ENCODE data around the gene PEX14.

Gene PEX14

DNA sequence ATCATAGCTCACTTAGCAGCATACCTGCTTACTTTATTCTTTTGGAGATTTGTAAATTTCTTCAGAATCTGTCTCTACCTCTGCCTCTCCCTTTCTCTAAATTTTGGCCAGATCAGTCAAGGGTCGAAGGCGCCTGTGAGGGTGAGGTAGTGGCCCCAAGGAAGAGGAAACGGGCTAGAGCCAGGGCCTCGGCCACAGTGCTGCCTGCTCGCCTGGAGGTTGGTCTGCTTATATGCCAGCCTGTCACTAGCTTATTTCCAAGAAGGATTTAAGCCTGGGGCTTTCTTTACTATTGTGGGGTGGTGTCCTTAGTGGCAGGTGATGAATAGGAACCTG lies 19.6 kb downstream of the PEX14 start:
- peaks cover 70% of the 10 kb centered on the region for H3K79me2 ChIP-seq (ENCODE audit: insufficient read depth, low read length)
- H3F3A ChIP-seq (ENCODE audit: insufficient read depth), result no peaks in the 10 kb centered on the region
- no peak overlapping the region for H3K9ac ChIP-seq (ENCODE audit: low read length)
- no peaks in the 10 kb centered on the region for H4K20me1 ChIP-seq (ENCODE audit: low read depth, low read length)
- TF ChIP-seq EZH2phosphoT487 (conservative IDR thresholded peaks at IDR 0.05; ENCODE audit: low read length), result no peak
- TF ChIP-seq, protein P1, sequence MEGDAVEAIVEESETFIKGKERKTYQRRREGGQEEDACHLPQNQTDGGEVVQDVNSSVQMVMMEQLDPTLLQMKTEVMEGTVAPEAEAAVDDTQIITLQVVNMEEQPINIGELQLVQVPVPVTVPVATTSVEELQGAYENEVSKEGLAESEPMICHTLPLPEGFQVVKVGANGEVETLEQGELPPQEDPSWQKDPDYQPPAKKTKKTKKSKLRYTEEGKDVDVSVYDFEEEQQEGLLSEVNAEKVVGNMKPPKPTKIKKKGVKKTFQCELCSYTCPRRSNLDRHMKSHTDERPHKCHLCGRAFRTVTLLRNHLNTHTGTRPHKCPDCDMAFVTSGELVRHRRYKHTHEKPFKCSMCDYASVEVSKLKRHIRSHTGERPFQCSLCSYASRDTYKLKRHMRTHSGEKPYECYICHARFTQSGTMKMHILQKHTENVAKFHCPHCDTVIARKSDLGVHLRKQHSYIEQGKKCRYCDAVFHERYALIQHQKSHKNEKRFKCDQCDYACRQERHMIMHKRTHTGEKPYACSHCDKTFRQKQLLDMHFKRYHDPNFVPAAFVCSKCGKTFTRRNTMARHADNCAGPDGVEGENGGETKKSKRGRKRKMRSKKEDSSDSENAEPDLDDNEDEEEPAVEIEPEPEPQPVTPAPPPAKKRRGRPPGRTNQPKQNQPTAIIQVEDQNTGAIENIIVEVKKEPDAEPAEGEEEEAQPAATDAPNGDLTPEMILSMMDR (IDR thresholded peaks at IDR 0.05; ENCODE audit: insufficient read depth, low read length, poor library complexity, severe bottlenecking), result no peak
- no peak overlapping the region for H3K4me3 ChIP-seq (ENCODE audit: insufficient read depth, low read length, poor library complexity, severe bottlenecking)
- no peaks in the 10 kb centered on the region for H3K9me2 ChIP-seq (replicated peaks; ENCODE audit: insufficient read depth, low read length)
- H3K9me3 ChIP-seq (ENCODE audit: insufficient read depth, low read length), result no peaks in the 10 kb centered on the region
- no peak overlapping the region for H3K27ac ChIP-seq (ENCODE audit: low read depth, low read length)
- H3K27me3 ChIP-seq (ENCODE audit: low read length), result no peaks in the 10 kb centered on the region
- no peaks in the 10 kb centered on the region for H3K36me3 ChIP-seq (ENCODE audit: low read length)
- no peak overlapping the region for H3K4me2 ChIP-seq (ENCODE audit: low read depth, low read length, poor library complexity, severe bottlenecking)
- no peak overlapping the region for H2AFZ ChIP-seq (ENCODE audit: low read depth, low read length, severe bottlenecking)

DNA sequence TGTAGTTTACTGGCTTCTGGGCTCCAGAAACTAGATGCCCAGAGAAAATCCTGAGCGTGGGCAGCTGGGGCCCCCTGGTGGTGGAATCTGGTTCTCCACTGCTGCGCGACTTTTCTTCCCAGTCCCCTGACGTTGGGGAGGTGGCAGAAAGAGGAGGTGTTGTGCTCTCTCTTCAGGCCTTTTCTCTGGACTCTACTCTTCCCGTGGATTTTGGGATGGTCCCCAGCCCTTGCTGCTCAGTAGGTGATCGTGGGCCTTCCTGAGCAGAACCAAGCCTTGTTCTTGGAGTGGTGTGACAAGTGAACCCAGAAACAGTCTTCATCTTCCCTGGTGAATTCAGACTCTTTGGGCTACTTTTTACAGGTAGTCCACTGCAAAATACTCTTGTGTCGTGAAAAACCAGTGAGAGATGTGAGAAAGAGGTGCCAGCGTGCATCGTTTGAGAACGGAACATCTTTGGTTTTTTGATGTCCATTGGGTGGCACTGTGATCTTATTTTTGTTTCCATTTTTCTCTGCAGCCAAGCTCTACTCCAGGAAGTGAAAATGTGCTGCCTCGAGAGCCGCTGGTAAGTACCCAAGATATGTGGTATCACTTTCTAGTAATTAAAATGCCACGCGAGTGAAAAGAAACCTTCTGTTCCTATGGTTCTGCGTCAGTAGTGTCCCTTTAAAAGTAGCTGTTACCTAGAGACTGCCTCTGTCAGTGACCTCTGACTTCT lies 20.2 kb downstream of the PEX14 start:
- Histone ChIP-seq H3K9ac (ENCODE audit: low read length) (peak overlapping the region; percentile 35; the same call in 1 of the 2 replicates), H2AFZ (ENCODE audit: low read depth, low read length, severe bottlenecking) (no peak overlapping the region)
- TF ChIP-seq EZH2phosphoT487 (conservative IDR thresholded peaks at IDR 0.05; ENCODE audit: low read length), result no peak
- TF ChIP-seq, protein P1 (IDR thresholded peaks at IDR 0.05; ENCODE audit: insufficient read depth, low read length, poor library complexity, severe bottlenecking), result peak; percentile 95

DNA sequence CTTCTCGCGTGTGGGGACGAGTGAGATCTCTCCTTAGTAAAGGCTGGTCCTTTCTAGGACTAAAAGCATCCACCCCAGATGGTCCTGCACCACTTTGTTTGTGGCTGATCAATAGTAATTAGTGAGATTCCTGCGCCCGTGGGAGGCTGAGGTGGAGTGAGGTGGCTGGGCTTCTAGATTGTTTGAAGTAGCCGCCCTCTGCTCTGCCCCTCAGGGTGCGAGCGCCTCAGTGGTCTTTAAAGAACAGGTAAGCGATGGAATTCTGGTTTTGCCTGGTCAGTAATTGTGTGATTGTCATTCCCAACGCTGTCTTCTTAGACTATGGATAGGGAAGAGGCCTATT lies 20.7 kb downstream of the PEX14 start:
- Histone ChIP-seq H4K20me1 (ENCODE audit: low read depth, low read length) (no peaks in the 10 kb centered on the region), H3F3A (ENCODE audit: insufficient read depth) (no peaks in the 10 kb centered on the region), H2AFZ (ENCODE audit: low read depth, low read length, severe bottlenecking) (no peak overlapping the region), H3K4me2 (ENCODE audit: low read depth, low read length, poor library complexity, severe bottlenecking) (peak overlapping the region; percentile 56), H3K36me3 (ENCODE audit: low read length) (no peaks in the 10 kb centered on the region), H3K27ac (ENCODE audit: low read depth, low read length) (no peak overlapping the region), H3K27me3 (ENCODE audit: low read length) (no peaks in the 10 kb centered on the region), H3K9ac (ENCODE audit: low read length) (peak overlapping the region; percentile 35; the same call in 1 of the 2 replicates), H3K79me2 (ENCODE audit: insufficient read depth, low read length) (peaks cover 61% of the 10 kb centered on the region), H3K9me2 (replicated peaks; ENCODE audit: insufficient read depth, low read length) (no peaks in the 10 kb centered on the region), H3K4me3 (ENCODE audit: insufficient read depth, low read length, poor library complexity, severe bottlenecking) (no peak overlapping the region), H3K9me3 (ENCODE audit: insufficient read depth, low read length) (no peaks in the 10 kb centered on the region)
- TF ChIP-seq EZH2phosphoT487 (conservative IDR thresholded peaks at IDR 0.05; ENCODE audit: low read length), result no peak
- TF ChIP-seq, protein P1 (IDR thresholded peaks at IDR 0.05; ENCODE audit: insufficient read depth, low read length, poor library complexity, severe bottlenecking), result no peak

More for the DNA sequence above, 20.2 kb downstream of the PEX14 start:
- H3F3A ChIP-seq (ENCODE audit: insufficient read depth), result no peaks in the 10 kb centered on the region
- H4K20me1 ChIP-seq (ENCODE audit: low read depth, low read length), result no peaks in the 10 kb centered on the region
- no peaks in the 10 kb centered on the region for H3K9me3 ChIP-seq (ENCODE audit: insufficient read depth, low read length)
- no peak overlapping the region for H3K4me3 ChIP-seq (ENCODE audit: insufficient read depth, low read length, poor library complexity, severe bottlenecking)
- no peaks in the 10 kb centered on the region for H3K9me2 ChIP-seq (replicated peaks; ENCODE audit: insufficient read depth, low read length)
- H3K27me3 ChIP-seq (ENCODE audit: low read length), result no peaks in the 10 kb centered on the region
- H3K36me3 ChIP-seq (ENCODE audit: low read length), result no peaks in the 10 kb centered on the region
- H3K4me2 ChIP-seq (ENCODE audit: low read depth, low read length, poor library complexity, severe bottlenecking), result peak overlapping the region; percentile 56
- H3K79me2 ChIP-seq (ENCODE audit: insufficient read depth, low read length), result peaks cover 65% of the 10 kb centered on the region
- peak overlapping the region; percentile 27 for H3K27ac ChIP-seq (ENCODE audit: low read depth, low read length)
